HEK293 (cell line): ENCODE results near the gene TYW1B.
"Not testable (repeated sequence)": the region's sequence is repeated elsewhere in the genome, so short reads cannot be mapped to it uniquely, and the experiment has no call there.

Source experiments
- KLF1 ChIP-seq: fragments of 450-650 bp; formaldehyde crosslinking; IDR thresholded peaks from 2 replicates; pipeline ENCODE4 v1.5.1; 2016; ENCODE audit warnings: missing biosample characterization, missing genetic modification characterization
- RBAK ChIP-seq: fragments of 450-650 bp; formaldehyde crosslinking; IDR thresholded peaks from 2 replicates; pipeline ENCODE4 v1.5.1; 2016; ENCODE audit warnings: missing biosample characterization, missing genetic modification characterization
- ZFP3 ChIP-seq: fragments of 450-650 bp; formaldehyde crosslinking; IDR thresholded peaks from 2 replicates; pipeline ENCODE4 v1.5.1; 2016; ENCODE audit warnings: low read depth, missing biosample characterization, missing genetic modification characterization
- ZNF121 ChIP-seq: fragments of 450-650 bp; formaldehyde crosslinking; IDR thresholded peaks from 2 replicates; pipeline ENCODE4 v1.5.1; 2016; ENCODE audit warnings: missing biosample characterization, missing genetic modification characterization
- ZNF214 ChIP-seq: fragments of 450-650 bp; formaldehyde crosslinking; IDR thresholded peaks from 2 replicates; pipeline ENCODE4 v1.5.1; 2017; ENCODE audit warnings: missing biosample characterization, mild to moderate bottlenecking, missing genetic modification characterization, borderline replicate concordance
- ZNF24 ChIP-seq: fragments of 450-650 bp; formaldehyde crosslinking; IDR thresholded peaks from 2 replicates; pipeline ENCODE4 v1.5.1; 2016; ENCODE audit warnings: missing biosample characterization, missing genetic modification characterization
- ZNF621 ChIP-seq: fragments of 450-650 bp; formaldehyde crosslinking; IDR thresholded peaks from 2 replicates; pipeline ENCODE4 v1.5.1; 2017; ENCODE audit warnings: missing biosample characterization, missing genetic modification characterization
- ZNF792 ChIP-seq: fragments of 450-650 bp; formaldehyde crosslinking; IDR thresholded peaks from 2 replicates; pipeline ENCODE4 v1.5.1; 2016; ENCODE audit warnings: missing biosample characterization, missing genetic modification characterization
- TF ChIP-seq, protein P1 (sequence below): fragments of 450-650 bp; formaldehyde crosslinking; IDR thresholded peaks from 2 replicates; pipeline ENCODE4 v1.5.1; 2016; ENCODE audit warnings: missing biosample characterization, missing genetic modification characterization
- TF ChIP-seq, protein P2 (sequence below): fragments of 450-650 bp; formaldehyde crosslinking; IDR thresholded peaks from 2 replicates; pipeline ENCODE4 v1.5.1; 2016; ENCODE audit warnings: missing biosample characterization, missing genetic modification characterization

DNA sequence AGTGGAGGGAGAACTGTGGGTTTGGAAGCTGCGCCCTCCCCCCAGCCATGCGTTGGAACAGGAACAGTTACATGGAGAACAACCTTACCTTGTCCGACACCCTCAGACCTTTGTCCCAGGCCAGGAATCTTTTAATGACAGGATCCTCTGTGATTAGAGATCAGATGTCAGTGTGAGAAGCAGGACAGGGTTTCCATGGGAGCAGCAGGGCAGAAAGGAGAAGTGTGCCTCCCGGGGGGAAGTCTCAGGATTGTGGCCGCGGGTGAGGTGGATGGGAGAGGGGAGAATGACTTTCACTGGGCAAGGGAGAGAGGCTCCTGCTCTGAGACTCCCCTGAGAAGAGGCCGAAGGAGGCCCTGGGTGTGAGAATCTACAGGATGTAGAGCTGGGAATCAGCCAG is 39.6 kb upstream of the TYW1B start:
- TF ChIP-seq, protein P1, sequence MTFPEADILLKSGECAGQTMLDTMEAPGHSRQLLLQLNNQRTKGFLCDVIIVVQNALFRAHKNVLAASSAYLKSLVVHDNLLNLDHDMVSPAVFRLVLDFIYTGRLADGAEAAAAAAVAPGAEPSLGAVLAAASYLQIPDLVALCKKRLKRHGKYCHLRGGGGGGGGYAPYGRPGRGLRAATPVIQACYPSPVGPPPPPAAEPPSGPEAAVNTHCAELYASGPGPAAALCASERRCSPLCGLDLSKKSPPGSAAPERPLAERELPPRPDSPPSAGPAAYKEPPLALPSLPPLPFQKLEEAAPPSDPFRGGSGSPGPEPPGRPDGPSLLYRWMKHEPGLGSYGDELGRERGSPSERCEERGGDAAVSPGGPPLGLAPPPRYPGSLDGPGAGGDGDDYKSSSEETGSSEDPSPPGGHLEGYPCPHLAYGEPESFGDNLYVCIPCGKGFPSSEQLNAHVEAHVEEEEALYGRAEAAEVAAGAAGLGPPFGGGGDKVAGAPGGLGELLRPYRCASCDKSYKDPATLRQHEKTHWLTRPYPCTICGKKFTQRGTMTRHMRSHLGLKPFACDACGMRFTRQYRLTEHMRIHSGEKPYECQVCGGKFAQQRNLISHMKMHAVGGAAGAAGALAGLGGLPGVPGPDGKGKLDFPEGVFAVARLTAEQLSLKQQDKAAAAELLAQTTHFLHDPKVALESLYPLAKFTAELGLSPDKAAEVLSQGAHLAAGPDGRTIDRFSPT (tag by site-specific recombination): not testable (repeated sequence)
- TF ChIP-seq, protein P2, sequence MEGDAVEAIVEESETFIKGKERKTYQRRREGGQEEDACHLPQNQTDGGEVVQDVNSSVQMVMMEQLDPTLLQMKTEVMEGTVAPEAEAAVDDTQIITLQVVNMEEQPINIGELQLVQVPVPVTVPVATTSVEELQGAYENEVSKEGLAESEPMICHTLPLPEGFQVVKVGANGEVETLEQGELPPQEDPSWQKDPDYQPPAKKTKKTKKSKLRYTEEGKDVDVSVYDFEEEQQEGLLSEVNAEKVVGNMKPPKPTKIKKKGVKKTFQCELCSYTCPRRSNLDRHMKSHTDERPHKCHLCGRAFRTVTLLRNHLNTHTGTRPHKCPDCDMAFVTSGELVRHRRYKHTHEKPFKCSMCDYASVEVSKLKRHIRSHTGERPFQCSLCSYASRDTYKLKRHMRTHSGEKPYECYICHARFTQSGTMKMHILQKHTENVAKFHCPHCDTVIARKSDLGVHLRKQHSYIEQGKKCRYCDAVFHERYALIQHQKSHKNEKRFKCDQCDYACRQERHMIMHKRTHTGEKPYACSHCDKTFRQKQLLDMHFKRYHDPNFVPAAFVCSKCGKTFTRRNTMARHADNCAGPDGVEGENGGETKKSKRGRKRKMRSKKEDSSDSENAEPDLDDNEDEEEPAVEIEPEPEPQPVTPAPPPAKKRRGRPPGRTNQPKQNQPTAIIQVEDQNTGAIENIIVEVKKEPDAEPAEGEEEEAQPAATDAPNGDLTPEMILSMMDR: not testable (repeated sequence)
- TF ChIP-seq ZNF214; ZNF24; ZNF621 (tag by site-specific recombination); RBAK; KLF1 (tag by site-specific recombination); ZNF121 (tag by site-specific recombination); ZNF792 (tag by site-specific recombination); ZFP3: not testable (repeated sequence)
